Measurements from ENCODE around the gene TXNRD1. TPM values are rescaled to one million over a fixed set of nuclear protein-coding genes. Genes with fewer than 3 reads are reported as not detected.
A peak's percentile ranks its signal among the peaks of the same experiment; 100 is the strongest.

The TXNRD1 gene
- total RNA-seq, 1 experiment from 2014 or later: 327 TPM

DNA sequence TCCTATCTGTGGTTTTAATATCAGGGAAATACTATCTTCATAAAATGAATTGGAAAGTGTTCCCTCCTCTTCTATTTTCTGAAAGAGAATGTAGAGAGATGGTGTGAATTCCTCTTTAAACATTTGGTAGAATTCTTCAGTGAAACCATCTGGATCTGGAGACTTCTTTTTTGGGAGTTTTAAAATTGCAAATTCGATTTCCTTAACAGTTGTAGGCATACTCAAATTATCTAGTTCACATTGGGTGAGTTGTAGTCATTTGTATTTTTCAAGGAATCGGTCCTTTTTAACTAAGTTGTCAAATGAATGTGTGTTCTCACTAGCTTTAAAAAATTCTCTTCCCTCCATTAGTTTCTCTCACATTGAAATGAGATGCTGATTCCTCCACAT is 165.8 kb downstream of the TXNRD1 start:
- no TSS peak for BruUV-seq (replicated peaks)

More for the DNA sequence above, 165.8 kb downstream of the TXNRD1 start:
- DNase-seq (ENCODE audit: low read depth, low spot score): no peak
- Histone ChIP-seq H3K27me3 (ENCODE audit: insufficient read depth, low read length) (no peaks in the 10 kb centered on the region), H3K4me1 (ENCODE audit: control insufficient read depth in 1 of 2, insufficient read depth in 2 of 2, low read length in 2 of 2) (peaks cover 0 to 28% of the 10 kb centered on the region in 2 experiments; a peak in 3 of 4 replicates), H3K4me2 (ENCODE audit: low read length) (peak overlapping the region; percentile 38), H3K9me2 (ENCODE audit: insufficient read depth) (no peaks in the 10 kb centered on the region), H3K36me3 (ENCODE audit: control insufficient read depth in 1 of 2, insufficient read depth in 2 of 2, low read length in 2 of 2) (no peaks in the 10 kb centered on the region), H3K4me3 (replicated peaks in 1 of 2; ENCODE audit: low read depth in 1 of 2, low read length in 2 of 2) (no peak overlapping the region), H2AFZ (ENCODE audit: low read depth, low read length, poor library complexity, severe bottlenecking) (no peak overlapping the region), H3K79me2 (ENCODE audit: insufficient read depth, low read length) (no peaks in the 10 kb centered on the region), H3K9me3 (ENCODE audit: control insufficient read depth in 1 of 2, insufficient read depth in 1 of 2, low read depth in 1 of 2, low read length in 2 of 2) (no peaks in the 10 kb centered on the region), H3K9ac (ENCODE audit: low read length) (no peak overlapping the region), H3K27ac (ENCODE audit: low read depth, low read length) (no peak overlapping the region), H4K20me1 (ENCODE audit: insufficient read depth) (no peaks in the 10 kb centered on the region)
- ATAC-seq: no peak
- POLR2A ChIA-PET: no interaction called here
- CTCF ChIA-PET: interaction anchor here (0.6 to 1.7 kb wide), 35 partner anchors 8 to 719 kb away, joined by 3 to 11 read pairs (median 3); no protein-coding TSS in a partner anchor
- RAD21 ChIA-PET (ENCODE audit: low non-redundant PET in 1 of 2, low total read pairs in 2 of 2, uncharacterized antibody in 2 of 2, unreplicated experiment in 2 of 2): interaction anchor here (0.6 to 1.4 kb wide), 13 partner anchors 27 to 672 kb away, joined by 3 to 6 read pairs (median 3); no protein-coding TSS in a partner anchor
- TF ChIP-seq, protein P1, sequence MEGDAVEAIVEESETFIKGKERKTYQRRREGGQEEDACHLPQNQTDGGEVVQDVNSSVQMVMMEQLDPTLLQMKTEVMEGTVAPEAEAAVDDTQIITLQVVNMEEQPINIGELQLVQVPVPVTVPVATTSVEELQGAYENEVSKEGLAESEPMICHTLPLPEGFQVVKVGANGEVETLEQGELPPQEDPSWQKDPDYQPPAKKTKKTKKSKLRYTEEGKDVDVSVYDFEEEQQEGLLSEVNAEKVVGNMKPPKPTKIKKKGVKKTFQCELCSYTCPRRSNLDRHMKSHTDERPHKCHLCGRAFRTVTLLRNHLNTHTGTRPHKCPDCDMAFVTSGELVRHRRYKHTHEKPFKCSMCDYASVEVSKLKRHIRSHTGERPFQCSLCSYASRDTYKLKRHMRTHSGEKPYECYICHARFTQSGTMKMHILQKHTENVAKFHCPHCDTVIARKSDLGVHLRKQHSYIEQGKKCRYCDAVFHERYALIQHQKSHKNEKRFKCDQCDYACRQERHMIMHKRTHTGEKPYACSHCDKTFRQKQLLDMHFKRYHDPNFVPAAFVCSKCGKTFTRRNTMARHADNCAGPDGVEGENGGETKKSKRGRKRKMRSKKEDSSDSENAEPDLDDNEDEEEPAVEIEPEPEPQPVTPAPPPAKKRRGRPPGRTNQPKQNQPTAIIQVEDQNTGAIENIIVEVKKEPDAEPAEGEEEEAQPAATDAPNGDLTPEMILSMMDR (IDR thresholded peaks at IDR 0.05 in 2 of 3, conservative IDR thresholded peaks at IDR 0.05 in 1 of 3; ENCODE audit: borderline replicate concordance in 1 of 3, insufficient read depth in 1 of 3, low read depth in 2 of 3, low read length in 2 of 3): no peak
- no peak for TF ChIP-seq SRF (IDR thresholded peaks at IDR 0.05; ENCODE audit: low read depth)
- TF ChIP-seq ELF1 (IDR thresholded peaks at IDR 0.05; ENCODE audit: borderline replicate concordance, low read depth): no peak
- TF ChIP-seq, protein P2, sequence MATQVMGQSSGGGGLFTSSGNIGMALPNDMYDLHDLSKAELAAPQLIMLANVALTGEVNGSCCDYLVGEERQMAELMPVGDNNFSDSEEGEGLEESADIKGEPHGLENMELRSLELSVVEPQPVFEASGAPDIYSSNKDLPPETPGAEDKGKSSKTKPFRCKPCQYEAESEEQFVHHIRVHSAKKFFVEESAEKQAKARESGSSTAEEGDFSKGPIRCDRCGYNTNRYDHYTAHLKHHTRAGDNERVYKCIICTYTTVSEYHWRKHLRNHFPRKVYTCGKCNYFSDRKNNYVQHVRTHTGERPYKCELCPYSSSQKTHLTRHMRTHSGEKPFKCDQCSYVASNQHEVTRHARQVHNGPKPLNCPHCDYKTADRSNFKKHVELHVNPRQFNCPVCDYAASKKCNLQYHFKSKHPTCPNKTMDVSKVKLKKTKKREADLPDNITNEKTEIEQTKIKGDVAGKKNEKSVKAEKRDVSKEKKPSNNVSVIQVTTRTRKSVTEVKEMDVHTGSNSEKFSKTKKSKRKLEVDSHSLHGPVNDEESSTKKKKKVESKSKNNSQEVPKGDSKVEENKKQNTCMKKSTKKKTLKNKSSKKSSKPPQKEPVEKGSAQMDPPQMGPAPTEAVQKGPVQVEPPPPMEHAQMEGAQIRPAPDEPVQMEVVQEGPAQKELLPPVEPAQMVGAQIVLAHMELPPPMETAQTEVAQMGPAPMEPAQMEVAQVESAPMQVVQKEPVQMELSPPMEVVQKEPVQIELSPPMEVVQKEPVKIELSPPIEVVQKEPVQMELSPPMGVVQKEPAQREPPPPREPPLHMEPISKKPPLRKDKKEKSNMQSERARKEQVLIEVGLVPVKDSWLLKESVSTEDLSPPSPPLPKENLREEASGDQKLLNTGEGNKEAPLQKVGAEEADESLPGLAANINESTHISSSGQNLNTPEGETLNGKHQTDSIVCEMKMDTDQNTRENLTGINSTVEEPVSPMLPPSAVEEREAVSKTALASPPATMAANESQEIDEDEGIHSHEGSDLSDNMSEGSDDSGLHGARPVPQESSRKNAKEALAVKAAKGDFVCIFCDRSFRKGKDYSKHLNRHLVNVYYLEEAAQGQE (IDR thresholded peaks at IDR 0.05; ENCODE audit: low read depth): no peak
- no peak for TF ChIP-seq POLR2AphosphoS5 (IDR thresholded peaks at IDR 0.05; ENCODE audit: low read depth, low read length)
- no peak for TF ChIP-seq CEBPB (IDR thresholded peaks at IDR 0.05; ENCODE audit: low read depth)
- TF ChIP-seq YY1 (IDR thresholded peaks at IDR 0.05; ENCODE audit: extremely low read depth, insufficient replicate concordance, low read depth, low read length): no peak
- intact Hi-C loops (cut with micrococcal nuclease): loop anchor here (1.0 to 10.0 kb wide), 5 partner anchors 223 to 1003 kb away; no protein-coding TSS in a partner anchor
